HepG2 (cell line): ENCODE results near the gene IMPDH2. TPM values are rescaled to one million over a fixed set of nuclear protein-coding genes. Genes with fewer than 3 reads are reported as not detected.

Source experiments
- ATM ChIP-seq: fragments of 450-650 bp; IDR thresholded peaks from 2 replicates; pipeline ENCODE4 v1.7.1; 2017; ENCODE audit warnings: mild to moderate bottlenecking, borderline replicate concordance
- CHCHD3 ChIP-seq: sonication (generic); formaldehyde crosslinking; IDR thresholded peaks from 2 replicates; pipeline ENCODE4 v1.8.0; 2022; ENCODE audit warnings: mild to moderate bottlenecking, missing genetic modification reagents, moderate library complexity
- FOXA1 ChIP-seq, 2 experiments: fragments of 450-650 bp in 1 of 2; sonication (generic) in 1 of 2; formaldehyde crosslinking in 1 of 2; IDR thresholded peaks; 2 replicates each; pipeline versions ENCODE4 v1.4.0 to v1.6.1; 2016 to 2020; ENCODE audit warnings: missing genetic modification reagents in 1 of 2
- GABPB1 ChIP-seq: IDR thresholded peaks from 2 replicates; pipeline ENCODE4 v1.6.1; 2016; ENCODE audit warnings: mild to moderate bottlenecking, missing genetic modification reagents, moderate library complexity, missing compliant biosample characterization
- HES4 ChIP-seq: sonication (generic); formaldehyde crosslinking; IDR thresholded peaks from 2 replicates; pipeline ENCODE4 v1.9.0; 2021; ENCODE audit warnings: mild to moderate bottlenecking, missing genetic modification reagents, borderline replicate concordance
- HNRNPL ChIP-seq: fragments of 200-400 bp; formaldehyde crosslinking; IDR thresholded peaks from 2 replicates; pipeline ENCODE4 v1.6.1; 2017; ENCODE audit warnings: mild to moderate bottlenecking, low read depth, low read length
- PCBP2 ChIP-seq: fragments of 200-400 bp; formaldehyde crosslinking; optimal IDR thresholded peaks from 2 replicates; pipeline ENCODE3; 2018; ENCODE audit warnings: low read length, low read depth; ENCODE audit not compliant: poor library complexity, severe bottlenecking
- PRPF4 ChIP-seq: fragments of 200-400 bp; formaldehyde crosslinking; IDR thresholded peaks from 2 replicates; pipeline ENCODE4 v1.6.1; 2016; ENCODE audit warnings: low read length, low read depth; ENCODE audit not compliant: poor library complexity, severe bottlenecking
- SMYD3 ChIP-seq: sonication (generic); formaldehyde crosslinking; IDR thresholded peaks from 2 replicates; pipeline ENCODE4 v1.8.1; 2023; ENCODE audit warnings: mild to moderate bottlenecking, missing genetic modification reagents
- SNRNP70 ChIP-seq: fragments of 200-400 bp; formaldehyde crosslinking; IDR thresholded peaks from 2 replicates; pipeline ENCODE4 v1.6.1; 2017; ENCODE audit warnings: mild to moderate bottlenecking, low read depth, low read length, moderate library complexity
- SP5 ChIP-seq: IDR thresholded peaks from 2 replicates; pipeline ENCODE4 v1.6.1; 2016; ENCODE audit warnings: low read depth, borderline replicate concordance
- YEATS2 ChIP-seq: sonication (generic); formaldehyde crosslinking; IDR thresholded peaks from 2 replicates; pipeline ENCODE4 v1.4.0; 2020; ENCODE audit warnings: missing genetic modification reagents, borderline replicate concordance
- ZFP36L2 ChIP-seq: sonication (generic); formaldehyde crosslinking; IDR thresholded peaks from 2 replicates; pipeline ENCODE4 v1.4.0; 2020; ENCODE audit warnings: missing genetic modification reagents
- ZNF230 ChIP-seq: sonication (generic); formaldehyde crosslinking; IDR thresholded peaks from 2 replicates; pipeline ENCODE4 v1.4.0; 2020; ENCODE audit warnings: mild to moderate bottlenecking, missing genetic modification reagents
- ZNF629 ChIP-seq: sonication (generic); formaldehyde crosslinking; conservative IDR thresholded peaks from 2 replicates; pipeline ENCODE4 v1.5.0; 2020; ENCODE audit warnings: missing genetic modification reagents
- ZNF737 ChIP-seq: sonication (generic); formaldehyde crosslinking; IDR thresholded peaks from 2 replicates; pipeline ENCODE4 v1.5.0; 2020; ENCODE audit warnings: missing genetic modification reagents, mild to moderate bottlenecking, borderline replicate concordance
- ZZZ3 ChIP-seq: sonication (generic); formaldehyde crosslinking; IDR thresholded peaks from 2 replicates; pipeline ENCODE4 v1.4.0; 2020; ENCODE audit warnings: missing genetic modification reagents, mild to moderate bottlenecking, borderline replicate concordance
- polyA plus RNA-seq, 8 experiments: library from polyadenylated mRNA; depleted of rRNA in 3 of 8; stranded (reverse) in 7 of 8; unstranded in 1 of 8; fragments of >200 nt; fragmentation: Illumina TruSeq in 4 of 8; extraction: Trizol in 4 of 8; gene quantifications; 2 replicates each; pipeline versions ENCODE4 v1.2.1 to v1.2.3, GENCODE V29; 2011 to 2016; ENCODE audit warnings: low read depth in 4 of 8, missing spikeins in 1 of 8, mixed read lengths in 1 of 8; ENCODE audit not compliant: insufficient read depth in 1 of 8
- total RNA-seq, 5 experiments: library from RNA; depleted of rRNA; stranded (reverse); fragments of >200 nt; fragmentation: Illumina TruSeq; extraction: Trizol; gene quantifications; 2 replicates each; pipeline ENCODE4 v1.2.3, GENCODE V29; 2016; ENCODE audit warnings: low read depth in 1 of 5
- TF ChIP-seq, protein P1 (sequence below): sonication (generic); formaldehyde crosslinking; IDR thresholded peaks from 2 replicates; pipeline ENCODE4; 2020; ENCODE audit warnings: missing genetic modification reagents, mild to moderate bottlenecking, borderline replicate concordance
- TF ChIP-seq, protein P2 (sequence below): IDR thresholded peaks from 2 replicates; pipeline ENCODE4 v1.6.1; 2012; ENCODE audit warnings: low read length, improper control_type of control experiment
- TF ChIP-seq, protein P3 (sequence below): sonication (generic); formaldehyde crosslinking; IDR thresholded peaks from 2 replicates; pipeline ENCODE4 v1.4.0; 2020; ENCODE audit warnings: missing genetic modification reagents, low read depth, mild to moderate bottlenecking, borderline replicate concordance

The IMPDH2 gene
- total and polyA plus RNA-seq, 2 of the 13 experiments (the other 11 are each of a cell fraction or from before 2014, with no cell fraction given): 248 to 260 TPM

DNA sequence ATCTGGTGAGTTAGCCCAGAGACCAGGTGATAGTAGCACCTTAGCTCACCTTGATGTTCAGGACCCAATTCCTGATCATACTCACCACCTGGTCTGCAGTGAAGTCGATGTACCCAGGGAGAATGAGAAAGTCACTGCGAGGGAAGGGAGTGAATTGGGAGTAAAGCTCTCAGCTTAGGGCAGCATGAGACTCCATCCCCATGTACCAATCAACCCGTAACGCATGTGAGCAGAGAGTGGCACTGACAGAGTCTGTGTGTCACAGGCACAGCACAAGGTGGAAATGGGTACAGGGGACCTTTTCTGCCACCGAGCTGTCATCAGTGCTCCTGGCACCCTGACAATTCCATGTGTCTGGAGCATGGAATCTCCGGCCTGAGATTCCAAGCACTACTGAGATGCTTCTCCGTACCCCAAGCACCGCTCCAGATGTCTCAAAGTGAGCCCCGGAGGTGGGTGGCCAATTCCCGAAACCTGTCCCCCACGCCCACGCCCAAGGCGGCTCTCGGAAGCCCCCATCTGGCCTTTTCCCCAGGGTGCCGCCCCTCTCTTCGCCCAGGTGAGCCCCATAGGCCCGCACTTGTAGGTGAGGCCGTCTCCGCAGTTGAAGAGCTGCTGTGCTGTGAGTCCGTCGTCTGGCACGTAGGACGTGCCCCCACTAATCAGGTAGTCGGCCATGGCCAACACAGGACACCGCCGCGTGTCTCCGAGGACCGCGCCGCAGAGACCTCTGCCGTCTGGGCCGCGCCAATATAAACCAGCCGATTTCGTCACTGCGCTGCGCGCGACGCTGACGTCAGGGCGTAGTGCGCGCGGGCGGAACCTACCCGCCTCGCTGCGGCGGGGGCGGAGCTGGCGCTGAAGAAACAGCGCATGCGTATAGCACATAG is at the start of gene IMPDH2 (continued):
- TF ChIP-seq ATM (no peak), ZNF629 (no peak), ZNF230 (peak; percentile 84), HES4 (CRISPR knock-in tag) (peak; percentile 90), ZZZ3 (CRISPR knock-in tag) (peak; percentile 80), PRPF4 (no peak), CHCHD3 (CRISPR knock-in tag) (peak; percentile 87; the same call in 1 of the 2 replicates), SNRNP70 (no peak), SP5 (CRISPR knock-in tag) (peak; percentile 37; the same call in 1 of the 2 replicates), GABPB1 (CRISPR knock-in tag) (peak; percentile 89), FOXA1 (IDR thresholded peaks at IDR 0.05) (no peak), FOXA1 (CRISPR knock-in tag; IDR thresholded peaks at IDR 0.05) (peak; percentile 65), ZNF737 (CRISPR knock-in tag) (no peak; the same call in 1 of the 2 replicates), PCBP2 (no peak), SMYD3 (CRISPR knock-in tag) (no peak; the same call in 1 of the 2 replicates), HNRNPL (peak; percentile 69), YEATS2 (CRISPR knock-in tag) (peak; percentile 99), ZFP36L2 (CRISPR knock-in tag) (no peak)
- TF ChIP-seq, protein P1, sequence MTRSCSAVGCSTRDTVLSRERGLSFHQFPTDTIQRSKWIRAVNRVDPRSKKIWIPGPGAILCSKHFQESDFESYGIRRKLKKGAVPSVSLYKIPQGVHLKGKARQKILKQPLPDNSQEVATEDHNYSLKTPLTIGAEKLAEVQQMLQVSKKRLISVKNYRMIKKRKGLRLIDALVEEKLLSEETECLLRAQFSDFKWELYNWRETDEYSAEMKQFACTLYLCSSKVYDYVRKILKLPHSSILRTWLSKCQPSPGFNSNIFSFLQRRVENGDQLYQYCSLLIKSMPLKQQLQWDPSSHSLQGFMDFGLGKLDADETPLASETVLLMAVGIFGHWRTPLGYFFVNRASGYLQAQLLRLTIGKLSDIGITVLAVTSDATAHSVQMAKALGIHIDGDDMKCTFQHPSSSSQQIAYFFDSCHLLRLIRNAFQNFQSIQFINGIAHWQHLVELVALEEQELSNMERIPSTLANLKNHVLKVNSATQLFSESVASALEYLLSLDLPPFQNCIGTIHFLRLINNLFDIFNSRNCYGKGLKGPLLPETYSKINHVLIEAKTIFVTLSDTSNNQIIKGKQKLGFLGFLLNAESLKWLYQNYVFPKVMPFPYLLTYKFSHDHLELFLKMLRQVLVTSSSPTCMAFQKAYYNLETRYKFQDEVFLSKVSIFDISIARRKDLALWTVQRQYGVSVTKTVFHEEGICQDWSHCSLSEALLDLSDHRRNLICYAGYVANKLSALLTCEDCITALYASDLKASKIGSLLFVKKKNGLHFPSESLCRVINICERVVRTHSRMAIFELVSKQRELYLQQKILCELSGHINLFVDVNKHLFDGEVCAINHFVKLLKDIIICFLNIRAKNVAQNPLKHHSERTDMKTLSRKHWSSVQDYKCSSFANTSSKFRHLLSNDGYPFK (CRISPR knock-in tag): peak; percentile 87
- TF ChIP-seq, protein P2, sequence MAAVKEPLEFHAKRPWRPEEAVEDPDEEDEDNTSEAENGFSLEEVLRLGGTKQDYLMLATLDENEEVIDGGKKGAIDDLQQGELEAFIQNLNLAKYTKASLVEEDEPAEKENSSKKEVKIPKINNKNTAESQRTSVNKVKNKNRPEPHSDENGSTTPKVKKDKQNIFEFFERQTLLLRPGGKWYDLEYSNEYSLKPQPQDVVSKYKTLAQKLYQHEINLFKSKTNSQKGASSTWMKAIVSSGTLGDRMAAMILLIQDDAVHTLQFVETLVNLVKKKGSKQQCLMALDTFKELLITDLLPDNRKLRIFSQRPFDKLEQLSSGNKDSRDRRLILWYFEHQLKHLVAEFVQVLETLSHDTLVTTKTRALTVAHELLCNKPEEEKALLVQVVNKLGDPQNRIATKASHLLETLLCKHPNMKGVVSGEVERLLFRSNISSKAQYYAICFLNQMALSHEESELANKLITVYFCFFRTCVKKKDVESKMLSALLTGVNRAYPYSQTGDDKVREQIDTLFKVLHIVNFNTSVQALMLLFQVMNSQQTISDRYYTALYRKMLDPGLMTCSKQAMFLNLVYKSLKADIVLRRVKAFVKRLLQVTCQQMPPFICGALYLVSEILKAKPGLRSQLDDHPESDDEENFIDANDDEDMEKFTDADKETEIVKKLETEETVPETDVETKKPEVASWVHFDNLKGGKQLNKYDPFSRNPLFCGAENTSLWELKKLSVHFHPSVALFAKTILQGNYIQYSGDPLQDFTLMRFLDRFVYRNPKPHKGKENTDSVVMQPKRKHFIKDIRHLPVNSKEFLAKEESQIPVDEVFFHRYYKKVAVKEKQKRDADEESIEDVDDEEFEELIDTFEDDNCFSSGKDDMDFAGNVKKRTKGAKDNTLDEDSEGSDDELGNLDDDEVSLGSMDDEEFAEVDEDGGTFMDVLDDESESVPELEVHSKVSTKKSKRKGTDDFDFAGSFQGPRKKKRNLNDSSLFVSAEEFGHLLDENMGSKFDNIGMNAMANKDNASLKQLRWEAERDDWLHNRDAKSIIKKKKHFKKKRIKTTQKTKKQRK: no peak
- TF ChIP-seq, protein P3, sequence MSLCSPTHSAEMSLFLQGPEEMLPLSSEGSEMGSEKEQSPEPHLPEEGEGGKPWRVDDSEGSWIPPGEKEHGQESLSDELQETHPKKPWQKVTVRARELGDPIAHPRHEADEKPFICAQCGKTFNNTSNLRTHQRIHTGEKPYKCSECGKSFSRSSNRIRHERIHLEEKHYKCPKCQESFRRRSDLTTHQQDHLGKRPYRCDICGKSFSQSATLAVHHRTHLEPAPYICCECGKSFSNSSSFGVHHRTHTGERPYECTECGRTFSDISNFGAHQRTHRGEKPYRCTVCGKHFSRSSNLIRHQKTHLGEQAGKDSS (CRISPR knock-in tag): peak; percentile 72; the same call in 1 of the 2 replicates
